HUDEP-2 (cell line): ENCODE measurements around the gene HYOU1.
"Not testable (repeated sequence)": the region's sequence is repeated elsewhere in the genome, so short reads cannot be mapped to it uniquely, and the experiment has no call there.

Source experiments
- DNase-seq, 76 experiments: peaks; one replicate each; lab custom pipeline; 2025; ENCODE audit not compliant: unreplicated experiment in 76 of 76; lab: John Stamatoyannopoulos, UW

The HYOU1 gene

GRCh38 chr11:119057000-119057769 lies at the start of gene HYOU1:
TSS of gene HYOU1 (minus strand) at chr11:119057205. CDS start at chr11:119056160, 1,045 bp downstream.
- DNase-seq = peak; percentile 17 to 98 (median 94)

- peak in 9 of 76 experiments; percentile 5 to 43 (median 17) for DNase-seq
Measured at GRCh38 chr11:119103793-119104192, 46.8 kb upstream of the HYOU1 start.

GRCh38 chr11:119103161-119103664 lies 46.2 kb upstream of the HYOU1 start:
- not testable (repeated sequence) for DNase-seq

- peak in 74 of 76 experiments; percentile 21 to 91 (median 78) for DNase-seq
Measured at GRCh38 chr11:119101759-119102423, 44.9 kb upstream of the HYOU1 start, which contains the start of gene DPAGT1. TSS of gene DPAGT1 (minus strand) at chr11:119101853. CDS start at chr11:119101655, 198 bp downstream.

- DNase-seq = peak in 6 of 76 experiments; percentile 20 to 74 (median 35)
Measured at GRCh38 chr11:119100994-119101758, 44.2 kb upstream of the HYOU1 start.

GRCh38 chr11:119100246-119100970 lies 43.4 kb upstream of the HYOU1 start:
- DNase-seq = peak in 15 of 76 experiments; percentile 5 to 51 (median 30)

- no peak for DNase-seq
Measured at GRCh38 chr11:119099711-119100110, 42.7 kb upstream of the HYOU1 start.

- DNase-seq = peak; percentile 86 to 99 (median 98)
Measured at GRCh38 chr11:119095066-119095880, 38.3 kb upstream of the HYOU1 start.

GRCh38 chr11:119094816-119095065 lies 37.7 kb upstream of the HYOU1 start:
- DNase-seq = peak in 23 of 76 experiments; percentile 33 to 77 (median 61)

GRCh38 chr11:119093942-119094815 lies 37.2 kb upstream of the HYOU1 start:
- DNase-seq = peak in 64 of 76 experiments; percentile 15 to 75 (median 48)

- peak in 46 of 76 experiments; percentile 21 to 67 (median 46) for DNase-seq
Measured at GRCh38 chr11:119092880-119093842, 36.2 kb upstream of the HYOU1 start.

- peak in 33 of 76 experiments; percentile 19 to 60 (median 40) for DNase-seq
Measured at GRCh38 chr11:119091966-119092879, 35.2 kb upstream of the HYOU1 start.

- DNase-seq = peak in 23 of 76 experiments; percentile 10 to 42 (median 19)
Measured at GRCh38 chr11:119091178-119091577, 34.2 kb upstream of the HYOU1 start.

GRCh38 chr11:119089319-119089718 lies 32.3 kb upstream of the HYOU1 start:
- DNase-seq = peak in 15 of 76 experiments; percentile 10 to 48 (median 22)

GRCh38 chr11:119088406-119088805 lies 31.4 kb upstream of the HYOU1 start:
- peak in 6 of 76 experiments; percentile 5 to 39 (median 28) for DNase-seq

GRCh38 chr11:119087747-119088241 lies 30.8 kb upstream of the HYOU1 start:
- peak in 75 of 76 experiments; percentile 56 to 99 (median 95) for DNase-seq
